Peyer's patch (tissue), 4 donors: ENCODE measurements around the gene HHLA2. TPM values are rescaled to one million over a fixed set of nuclear protein-coding genes. Genes with fewer than 3 reads are reported as not detected.

Experiments used
- DNase-seq, 3 donors: peaks; one replicate each; pipeline ENCODE4 v3.0.0-alpha.2; 2017 to 2019
- H3K27ac ChIP-seq, 4 donors: fragments of 200-600 bp; sonication (generic); one replicate each; pipeline ENCODE4 v1.5.1; 2016 to 2019
- H3K27me3 ChIP-seq, 2 donors: fragments of 200-600 bp; sonication (generic); one replicate each; pipeline ENCODE4 v1.5.1; 2019
- H3K36me3 ChIP-seq, 3 donors: fragments of 200-600 bp; sonication (generic); one replicate each; pipeline ENCODE4 v1.5.1; 2016 to 2019
- H3K4me1 ChIP-seq, 4 donors: fragments of 200-600 bp; sonication (generic); one replicate each; pipeline ENCODE4 v1.5.1; 2016 to 2019
- H3K4me3 ChIP-seq, 4 donors: fragments of 200-600 bp; sonication (generic); 1 replicate in 3 of 4; 2 replicates in 1 of 4; pipeline ENCODE4 v1.5.1; 2016 to 2019; ENCODE audit warnings: mild to moderate bottlenecking in 1 of 4
- H3K9me3 ChIP-seq, 4 donors: fragments of 200-600 bp; sonication (generic); one replicate each; pipeline ENCODE4 v1.5.1; 2016 to 2019; ENCODE audit warnings: mild to moderate bottlenecking in 1 of 4
- CTCF ChIP-seq, 6 experiments: fragments of 450-650 bp in 4 of 6; fragments of 200-600 bp in 2 of 6; sonication (generic) in 1 of 6; IDR thresholded peaks; one replicate each; pipeline ENCODE4 v1.5.1; 2017 to 2019; ENCODE audit warnings: antibody characterized with exemption in 6 of 6, mild to moderate bottlenecking in 3 of 6, moderate library complexity in 1 of 6
- POLR2A ChIP-seq, 2 donors: fragments of 450-650 bp; IDR thresholded peaks; one replicate each; pipeline ENCODE4 v1.5.1; 2017; ENCODE audit warnings: antibody characterized with exemption in 2 of 2, mild to moderate bottlenecking in 2 of 2, moderate library complexity in 2 of 2
- total RNA-seq, 4 donors: library from RNA; depleted of rRNA; stranded (reverse); fragments of >200 nt; gene quantifications; one replicate each; pipeline ENCODE4 v1.1.0, GENCODE V29; 2016

HHLA2 gene
- total RNA-seq, 4 donors from 2014 or later = 14.9 to 276 (median 145) TPM

- Histone ChIP-seq H3K36me3 (no peaks in the 10 kb centered on the region), H3K4me1 (no peaks in the 10 kb centered on the region), H3K27me3 (no peaks in the 10 kb centered on the region), H3K4me3 (no peak overlapping the region), H3K9me3 (no peaks in the 10 kb centered on the region), H3K27ac (no peak overlapping the region)
- DNase-seq = no peak
- no peak for TF ChIP-seq CTCF (IDR thresholded peaks at IDR 0.05)
- no peak for TF ChIP-seq POLR2A (IDR thresholded peaks at IDR 0.05)
These were observed 38.4 kb downstream of the HHLA2 start for GRCh38 chr3:108334701-108335100.

- no peak for DNase-seq
- Histone ChIP-seq H3K9me3 (no peaks in the 10 kb centered on the region), H3K27me3 (no peaks in the 10 kb centered on the region), H3K27ac (no peak overlapping the region), H3K4me3 (no peak overlapping the region), H3K4me1 (no peaks in the 10 kb centered on the region), H3K36me3 (no peaks in the 10 kb centered on the region)
- TF ChIP-seq CTCF (IDR thresholded peaks at IDR 0.05) = no peak
- TF ChIP-seq POLR2A (IDR thresholded peaks at IDR 0.05) = no peak
These were observed 42.7 kb downstream of the HHLA2 start for GRCh38 chr3:108338901-108339545.

- TF ChIP-seq POLR2A (IDR thresholded peaks at IDR 0.05) (no peak), CTCF (IDR thresholded peaks at IDR 0.05) (no peak)
- no peak for DNase-seq
- Histone ChIP-seq H3K9me3 (no peaks in the 10 kb centered on the region), H3K36me3 (no peaks in the 10 kb centered on the region), H3K4me3 (no peak overlapping the region), H3K27me3 (no peaks in the 10 kb centered on the region), H3K4me1 (no peaks in the 10 kb centered on the region), H3K27ac (no peak overlapping the region)
These were observed 45.6 kb downstream of the HHLA2 start for GRCh38 chr3:108341911-108342310.

GRCh38 chr3:108342837-108343486, 46.6 kb downstream of the HHLA2 start:
- Histone ChIP-seq H3K27me3 (no peaks in the 10 kb centered on the region), H3K36me3 (no peaks in the 10 kb centered on the region), H3K4me1 (no peaks in the 10 kb centered on the region), H3K4me3 (no peak overlapping the region), H3K27ac (no peak overlapping the region), H3K9me3 (no peaks in the 10 kb centered on the region)
- DNase-seq = no peak
- TF ChIP-seq POLR2A (IDR thresholded peaks at IDR 0.05) = no peak
- TF ChIP-seq CTCF (IDR thresholded peaks at IDR 0.05) = no peak

- Histone ChIP-seq H3K27ac (no peak overlapping the region), H3K9me3 (no peaks in the 10 kb centered on the region), H3K4me3 (no peak overlapping the region), H3K4me1 (no peaks in the 10 kb centered on the region), H3K36me3 (no peaks in the 10 kb centered on the region), H3K27me3 (no peaks in the 10 kb centered on the region)
- TF ChIP-seq POLR2A (IDR thresholded peaks at IDR 0.05) (no peak), CTCF (IDR thresholded peaks at IDR 0.05) (no peak)
- DNase-seq = no peak
These were observed 47.1 kb downstream of the HHLA2 start for GRCh38 chr3:108343491-108343890.
